Hematopoietic multipotent progenitor cell treated with erythropoietin and hydrocortisone succinate and interleukin-3 and kit ligand, for 6 days (in vitro differentiated cells): ENCODE data around the gene CCDC30.
A peak's percentile ranks its signal among the peaks of the same experiment; 100 is the strongest.
"Not testable (repeated sequence)": the region's sequence is repeated elsewhere in the genome, so short reads cannot be mapped to it uniquely, and the experiment has no call there.

Source experiments
- DNase-seq: peaks from one replicate; pipeline ENCODE4 v3.0.0-alpha.2; 2015

CCDC30 gene

GRCh38 chr1:42453386-42453785 is 9.7 kb upstream of the CCDC30 start:
- no peak for DNase-seq

GRCh38 chr1:42454403-42454802 is 8.7 kb upstream of the CCDC30 start:
- no peak for DNase-seq

GRCh38 chr1:42456010-42456753 is 6.9 kb upstream of the CCDC30 start, which contains the start of the genes PPCS and ZMYND12:
Gene PPCS, plus strand, starts transcription at chr1:42456543. Its CDS starts 23 bp downstream, at chr1:42456566.
Gene ZMYND12, minus strand, starts transcription at chr1:42456022. Its CDS starts 25 bp downstream, at chr1:42455997.
- peak; percentile 92 for DNase-seq

- DNase-seq, result peak; percentile 86
These were observed 6.4 kb upstream of the CCDC30 start for GRCh38 chr1:42456754-42457089.

- DNase-seq, result no peak
These were observed 1.9 kb upstream of the CCDC30 start for GRCh38 chr1:42461196-42461595.

- DNase-seq, result no peak
These were observed 835 bp downstream of the CCDC30 start for GRCh38 chr1:42463921-42464320.

GRCh38 chr1:42466030-42466429 is 2.9 kb downstream of the CCDC30 start:
- no peak for DNase-seq

GRCh38 chr1:42469727-42470126 is 6.6 kb downstream of the CCDC30 start:
- DNase-seq, result no peak

GRCh38 chr1:42476605-42477004 is 13.5 kb downstream of the CCDC30 start:
- DNase-seq, result no peak

DNA sequence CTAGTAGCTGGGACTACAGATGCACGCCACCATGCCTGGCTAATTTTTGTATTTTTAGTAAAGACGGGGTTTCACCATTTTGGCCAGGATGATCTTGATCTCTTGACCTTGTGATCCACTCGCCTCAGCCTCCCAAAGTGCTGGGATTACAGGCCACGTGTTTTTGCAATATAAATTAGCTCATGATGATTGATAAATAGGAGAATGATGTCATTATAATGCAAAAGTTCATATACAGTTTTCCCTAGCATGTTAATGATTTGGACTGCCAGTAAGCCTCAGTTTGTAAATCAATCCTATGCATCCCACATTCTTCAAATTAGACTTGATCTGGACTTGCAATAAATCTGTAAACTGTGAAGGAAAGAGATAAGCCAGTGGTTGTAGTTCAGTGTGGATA is 14.3 kb downstream of the CCDC30 start:
- not testable (repeated sequence) for DNase-seq

DNA sequence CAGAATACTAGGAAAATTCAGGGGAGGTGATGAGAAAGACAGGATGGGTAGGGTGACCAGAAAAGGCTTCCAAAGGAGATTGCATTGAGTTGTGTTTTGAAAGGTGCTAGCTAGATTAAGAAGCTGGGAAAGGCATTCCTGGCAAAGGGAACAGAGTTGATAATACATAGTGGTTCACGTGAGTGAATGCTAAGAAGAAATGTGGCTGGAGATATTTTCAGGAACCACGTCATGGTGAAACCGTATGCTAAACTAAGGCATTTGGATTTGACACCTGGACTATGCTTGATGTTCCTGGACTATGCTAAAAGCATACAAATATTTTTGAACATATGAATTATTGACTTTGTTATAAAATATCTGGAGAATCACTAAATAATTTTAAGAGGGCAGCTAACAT is 14.7 kb downstream of the CCDC30 start:
- no peak for DNase-seq

DNA sequence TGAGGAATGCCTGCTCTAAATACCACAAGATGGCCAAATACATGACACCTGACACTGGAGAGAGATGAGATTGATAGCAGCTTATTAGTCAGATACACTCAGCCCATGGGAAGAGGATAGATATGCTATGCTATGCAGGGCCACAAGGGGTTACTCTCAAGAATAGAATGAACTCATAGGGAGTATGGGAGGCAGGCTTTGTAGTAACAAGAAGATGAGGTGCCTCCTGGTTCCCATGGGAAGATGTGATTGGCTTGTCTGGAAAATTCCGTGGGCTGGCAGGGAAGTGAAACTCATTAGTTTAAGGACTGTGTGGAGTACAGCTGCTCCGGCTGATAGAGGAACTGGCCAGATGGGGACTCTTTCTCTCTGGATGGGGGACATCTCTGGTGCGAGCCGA is 16.5 kb downstream of the CCDC30 start:
- peak; percentile 41 for DNase-seq

DNA sequence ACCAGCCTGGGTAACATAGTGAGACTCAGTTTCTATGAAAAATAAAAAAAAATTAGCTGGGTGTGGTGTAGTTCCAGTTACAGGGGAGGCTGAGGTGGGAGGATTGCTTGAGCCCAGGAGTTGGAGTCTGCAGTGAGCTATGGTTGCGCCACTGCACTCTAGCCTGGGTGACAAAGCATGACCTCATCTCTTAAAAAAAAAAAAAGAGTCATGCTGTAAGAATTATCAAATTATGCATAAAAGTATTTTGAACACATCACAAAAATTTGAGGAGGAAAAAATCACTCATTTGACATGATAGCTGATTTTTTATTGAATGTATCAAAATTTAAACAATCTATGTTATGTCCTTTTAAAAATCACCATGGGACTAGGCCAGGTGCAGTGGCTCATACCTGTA is 17.8 kb downstream of the CCDC30 start:
- no peak for DNase-seq

DNA sequence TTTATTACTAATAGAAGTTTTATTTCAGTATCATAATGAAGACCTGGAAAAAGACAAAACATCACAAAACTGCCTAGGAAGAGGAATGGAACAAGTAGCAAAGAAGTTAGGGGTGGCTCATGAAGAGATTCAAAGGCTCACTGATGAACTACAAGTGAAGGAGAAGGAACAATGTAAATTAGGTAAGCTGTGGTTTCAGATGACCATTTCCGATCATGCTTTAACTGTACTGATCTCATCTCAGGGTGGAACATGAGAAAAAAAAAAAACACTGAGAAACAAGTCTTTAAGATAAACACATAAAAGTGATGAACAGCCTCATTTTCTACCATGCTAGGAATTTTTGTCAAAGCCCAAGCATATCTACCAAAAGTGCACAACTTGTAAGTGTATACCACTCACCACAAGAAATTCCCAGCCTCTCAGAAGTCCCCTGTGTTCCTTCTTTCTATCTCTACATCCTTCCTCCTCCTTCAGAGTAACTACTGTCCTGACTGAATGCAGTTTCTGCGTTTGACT is 19.6 kb downstream of the CCDC30 start:
- DNase-seq, result no peak

DNA sequence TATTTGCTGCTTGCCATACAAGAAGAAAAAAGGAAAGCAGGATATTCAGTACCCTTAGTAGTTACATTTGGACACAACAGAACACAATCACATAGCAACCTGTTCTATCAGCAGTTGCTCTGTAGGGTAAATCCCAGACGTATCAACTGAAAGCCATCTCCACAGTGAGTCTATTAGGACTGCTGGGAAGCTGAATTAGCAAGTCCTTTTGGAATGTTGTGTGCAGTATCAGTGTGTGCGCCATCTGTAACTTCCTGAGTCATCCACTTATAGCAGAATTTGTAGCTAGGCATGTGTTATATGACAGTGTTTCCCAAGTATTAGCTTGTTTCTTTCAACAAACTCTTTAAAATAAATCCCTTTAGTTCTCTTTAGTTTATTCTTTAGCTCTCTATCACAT is 21.3 kb downstream of the CCDC30 start:
- DNase-seq, result no peak

GRCh38 chr1:42490237-42490636 is 27.2 kb downstream of the CCDC30 start:
- DNase-seq, result no peak

DNA sequence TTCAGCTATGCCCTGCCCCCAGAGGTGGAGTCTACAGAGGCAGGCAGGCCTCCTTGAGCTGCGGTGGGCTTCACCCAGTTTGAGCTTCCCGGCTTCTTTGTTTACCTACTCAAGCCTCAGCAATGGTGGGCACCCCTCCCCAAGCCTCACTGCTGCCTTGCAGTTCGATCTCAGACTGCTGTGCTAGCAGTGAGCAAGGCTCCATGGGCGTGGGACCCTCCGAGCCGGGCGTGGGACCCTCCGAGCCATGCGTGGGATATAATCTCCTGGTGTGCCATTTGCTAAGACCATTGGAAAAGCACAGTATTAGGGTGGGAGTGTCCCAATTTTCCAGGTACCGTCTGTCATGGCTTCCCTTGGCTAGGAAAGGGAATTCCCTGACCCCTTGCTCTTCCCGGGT is 38.9 kb downstream of the CCDC30 start:
- not testable (repeated sequence) for DNase-seq

DNA sequence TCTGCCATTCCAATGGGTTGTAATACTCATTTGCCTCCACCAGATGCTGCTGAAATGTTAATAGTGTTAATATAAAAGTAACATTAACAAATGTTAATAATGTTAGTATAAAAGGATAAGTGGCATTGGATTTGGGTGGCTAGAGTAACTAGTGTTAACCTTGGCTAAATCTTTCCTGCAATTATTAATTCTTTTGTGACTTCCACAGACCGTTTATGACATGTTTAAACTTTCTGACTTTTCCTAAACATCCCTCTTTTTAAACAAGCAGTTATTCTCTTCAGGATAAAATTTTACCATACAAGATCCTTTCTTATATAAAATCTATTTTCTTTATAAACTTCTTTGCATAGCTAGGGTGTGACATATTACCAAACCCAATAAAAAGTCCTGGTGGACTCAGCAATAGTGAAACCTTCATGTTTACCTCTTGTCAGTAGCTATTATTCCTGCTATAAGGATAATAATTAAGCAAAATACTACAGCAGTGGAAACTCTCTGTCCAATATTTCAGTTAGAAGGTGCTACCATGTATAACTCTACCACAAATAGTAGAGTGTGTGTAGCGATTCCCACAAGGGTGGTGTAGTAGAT is 41.5 kb downstream of the CCDC30 start:
- DNase-seq, result no peak

- no peak for DNase-seq
These were observed 43.5 kb downstream of the CCDC30 start for GRCh38 chr1:42506576-42506975.

DNA sequence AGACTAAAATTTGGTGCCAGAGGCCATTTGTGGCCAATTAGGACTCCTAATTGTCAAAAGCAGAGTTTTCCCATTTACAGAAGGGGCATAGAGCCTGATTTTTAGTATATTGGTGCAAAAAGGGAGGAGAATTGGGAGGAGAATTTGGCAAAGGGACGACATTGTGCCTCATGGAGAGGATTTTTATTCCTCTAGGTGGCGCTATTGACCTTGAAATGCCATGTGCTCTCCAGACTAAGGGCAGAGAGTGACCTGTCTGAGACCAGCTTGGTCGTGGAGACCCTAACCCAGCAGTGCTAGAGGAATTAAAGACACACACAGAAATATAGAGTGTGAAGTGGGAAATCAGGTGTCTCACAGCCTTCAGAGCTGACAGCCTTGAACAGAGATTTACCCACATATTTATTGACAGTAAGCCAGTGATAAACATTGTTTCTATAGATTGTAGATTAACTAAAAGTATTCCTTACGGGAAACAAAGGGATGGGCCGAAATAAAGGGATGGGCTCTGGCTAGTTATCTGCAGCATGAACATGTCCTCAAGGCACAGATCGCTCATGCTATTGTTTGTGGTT is 48.6 kb downstream of the CCDC30 start:
- peak; percentile 59 for DNase-seq

- DNase-seq, result no peak
These were observed 55.8 kb downstream of the CCDC30 start for GRCh38 chr1:42518908-42519307.

GRCh38 chr1:42523171-42523570 is 60.1 kb downstream of the CCDC30 start:
- DNase-seq, result no peak

DNA sequence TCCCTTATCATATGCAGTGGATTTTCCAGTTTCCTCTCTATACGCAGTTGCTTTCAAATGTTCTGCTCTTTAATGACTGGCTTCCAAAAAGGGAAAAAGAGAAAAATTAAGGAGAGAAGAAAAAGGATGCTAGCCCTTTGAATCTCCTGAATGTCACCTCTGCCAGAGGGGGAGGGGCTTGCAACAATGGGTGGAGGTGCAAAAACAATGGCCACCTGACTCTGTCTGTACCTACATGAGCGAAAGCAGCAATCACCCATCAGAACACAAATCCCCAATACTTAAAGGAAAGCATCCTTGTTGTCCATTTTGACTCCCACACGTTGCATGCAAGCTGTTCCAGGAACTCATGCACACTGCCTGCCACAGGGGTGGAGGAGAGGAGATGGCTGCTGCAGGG is 61.2 kb downstream of the CCDC30 start:
- DNase-seq, result no peak

DNA sequence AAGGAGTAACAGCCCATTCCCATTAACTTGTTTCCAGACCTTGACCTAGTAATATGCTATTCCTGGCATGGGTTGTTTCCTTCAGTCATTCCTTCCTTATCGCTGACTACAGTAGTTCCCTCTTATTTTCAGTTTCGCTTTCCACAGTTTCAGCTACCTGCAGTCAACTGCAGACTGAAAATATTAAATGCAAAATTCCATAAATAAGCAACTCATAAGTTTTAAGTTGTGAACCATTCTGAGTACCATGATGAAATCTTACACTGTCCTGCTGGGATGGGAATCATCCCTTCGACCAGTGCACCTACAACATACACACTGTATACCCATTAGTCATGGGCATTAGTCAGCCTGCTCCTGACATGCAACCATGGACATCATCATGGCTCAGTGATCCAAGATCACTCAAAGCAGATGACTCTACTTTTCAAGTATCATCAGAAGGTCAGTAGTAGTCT is 66.7 kb downstream of the CCDC30 start:
- DNase-seq, result peak; percentile 46
